ENCODE measurements around the gene CD207.

Gene CD207

DNA sequence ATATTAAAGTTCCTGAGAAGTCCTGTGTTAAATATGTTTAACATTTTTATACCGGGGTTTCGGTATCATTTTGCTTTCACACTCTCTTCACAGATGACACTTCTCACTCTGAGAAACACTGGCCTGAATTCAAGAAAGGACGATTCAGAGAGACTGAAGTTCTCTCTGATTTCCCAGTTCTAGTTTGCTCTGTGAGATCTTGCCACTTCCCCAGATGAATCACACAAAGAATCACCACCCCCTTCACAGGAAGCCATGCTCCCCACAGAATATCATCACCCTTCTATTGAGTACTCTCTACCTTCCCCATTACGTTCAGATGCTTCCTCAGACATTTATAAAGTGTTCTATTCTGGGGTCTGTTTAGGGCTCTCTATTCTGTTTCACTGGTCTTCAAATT lies 16.1 kb upstream of the CD207 start:
- Histone ChIP-seq H3K27ac (ENCODE audit: low read depth, low read length) (no peak overlapping the region), H3K27me3 (ENCODE audit: control insufficient read depth, insufficient read depth, low read length) (peaks cover 3% of the 10 kb centered on the region; the same call in 1 of the 2 replicates), H3K9me3 (ENCODE audit: control insufficient read depth, insufficient read depth, low read length) (no peaks in the 10 kb centered on the region), H3K4me3 (ENCODE audit: low read depth, low read length) (no peak overlapping the region), H3K9ac (ENCODE audit: low read depth, low read length) (no peak overlapping the region), H3K36me3 (ENCODE audit: control insufficient read depth, insufficient read depth, low read length) (no peaks in the 10 kb centered on the region), H3K4me1 (ENCODE audit: control insufficient read depth, insufficient read depth, low read length) (no peaks in the 10 kb centered on the region)

DNA sequence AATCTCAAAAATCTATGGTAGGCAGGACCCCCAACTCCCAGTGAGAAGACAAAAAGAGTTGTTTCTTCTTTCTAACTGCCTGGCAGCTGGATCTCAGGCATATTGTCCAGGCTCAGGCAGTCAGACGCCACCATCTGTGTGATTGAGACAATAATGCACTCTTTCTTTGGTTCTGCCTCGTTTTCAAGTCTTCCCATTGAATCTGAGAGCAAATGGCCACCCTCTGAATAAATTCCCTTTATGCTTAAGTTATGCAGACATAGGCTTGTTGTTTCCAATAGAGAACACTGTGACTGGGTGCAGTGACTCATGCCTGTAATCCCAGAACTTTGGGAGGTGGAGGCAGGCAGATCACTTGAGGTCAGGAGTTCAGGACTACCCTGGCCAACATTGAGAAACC lies 15.3 kb upstream of the CD207 start:
- H3K4me1 ChIP-seq (ENCODE audit: control insufficient read depth, insufficient read depth, low read length), result no peaks in the 10 kb centered on the region
- H3K27me3 ChIP-seq (ENCODE audit: control insufficient read depth, insufficient read depth, low read length), result peaks cover 3% of the 10 kb centered on the region; the same call in 1 of the 2 replicates

DNA sequence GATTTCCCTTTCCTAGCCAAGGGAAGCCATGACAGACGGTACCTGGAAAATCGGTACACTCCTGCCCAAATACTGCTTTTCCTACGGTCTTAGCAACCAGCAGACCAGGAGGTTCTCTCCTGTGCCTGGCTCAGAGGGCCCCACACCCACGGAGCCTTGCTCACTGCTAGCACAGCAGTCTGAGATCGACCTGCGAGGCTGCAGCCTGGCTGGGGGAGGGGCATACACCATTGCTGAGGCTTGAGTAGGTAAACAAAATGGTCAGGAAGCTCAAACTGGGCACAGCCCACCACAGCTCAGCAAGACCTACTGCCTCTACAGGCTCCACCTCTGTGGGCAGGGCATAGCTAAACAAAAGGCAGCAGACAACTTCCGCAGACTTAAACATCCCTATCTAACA lies 6.8 kb upstream of the CD207 start:
- Histone ChIP-seq H3K9me3 (ENCODE audit: control insufficient read depth, insufficient read depth, low read length) (no peaks in the 10 kb centered on the region), H3K4me3 (ENCODE audit: low read depth, low read length) (no peak overlapping the region), H3K27ac (ENCODE audit: low read depth, low read length) (no peak overlapping the region), H3K9ac (ENCODE audit: low read depth, low read length) (no peak overlapping the region), H3K27me3 (ENCODE audit: control insufficient read depth, insufficient read depth, low read length) (no peaks in the 10 kb centered on the region), H3K36me3 (ENCODE audit: control insufficient read depth, insufficient read depth, low read length) (no peaks in the 10 kb centered on the region), H3K4me1 (ENCODE audit: control insufficient read depth, insufficient read depth, low read length) (no peaks in the 10 kb centered on the region)

More for the DNA sequence above, 15.3 kb upstream of the CD207 start:
- Histone ChIP-seq H3K9me3 (ENCODE audit: control insufficient read depth, insufficient read depth, low read length) (no peaks in the 10 kb centered on the region), H3K27ac (ENCODE audit: low read depth, low read length) (no peak overlapping the region), H3K9ac (ENCODE audit: low read depth, low read length) (no peak overlapping the region), H3K36me3 (ENCODE audit: control insufficient read depth, insufficient read depth, low read length) (no peaks in the 10 kb centered on the region), H3K4me3 (ENCODE audit: low read depth, low read length) (no peak overlapping the region)

DNA sequence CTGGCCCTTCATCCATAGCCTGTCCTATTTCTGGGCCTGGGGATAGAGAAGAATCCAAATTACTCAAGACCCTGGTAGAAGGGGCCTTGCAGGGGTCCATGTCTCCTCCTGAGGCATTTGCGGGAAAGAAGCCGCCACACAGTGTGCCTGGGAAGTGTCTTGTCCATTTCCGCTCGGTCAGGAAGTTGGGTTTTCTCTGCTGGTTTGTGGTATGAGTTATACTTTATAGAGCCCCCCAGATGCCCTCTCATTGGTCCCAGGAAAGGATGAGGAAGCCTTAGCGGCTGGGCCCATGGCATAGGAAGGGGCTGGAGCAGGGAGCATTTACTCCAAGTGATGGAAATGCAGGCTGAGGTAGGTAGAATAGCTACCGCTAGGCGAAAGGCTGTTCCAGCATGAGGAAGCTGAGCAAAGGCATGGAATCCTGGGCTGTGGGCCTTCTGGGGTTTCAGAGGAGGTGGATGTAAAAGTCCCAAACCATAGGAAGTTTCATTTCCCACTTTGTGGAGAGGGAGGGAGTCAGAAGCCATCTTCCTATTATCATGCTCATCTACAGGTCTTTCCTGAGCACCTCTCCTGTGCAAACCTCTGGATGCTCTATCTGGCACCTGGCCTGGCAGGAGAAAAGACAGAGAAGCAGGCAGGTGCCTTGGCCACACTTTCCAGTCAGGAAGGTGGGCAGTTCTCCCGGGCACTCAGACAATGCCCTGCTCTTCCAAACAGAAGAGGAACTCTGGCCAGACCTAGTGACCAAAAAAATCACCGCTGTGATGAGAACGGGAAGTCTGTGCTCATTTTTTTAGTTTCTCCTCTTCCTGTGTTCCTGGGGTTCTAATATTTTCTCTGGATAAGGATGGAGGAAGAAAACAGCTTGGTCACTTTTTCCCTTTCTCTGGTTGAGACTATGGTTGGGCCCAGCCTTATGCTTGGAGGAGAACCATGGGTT lies 2.6 kb upstream of the CD207 start:
- Histone ChIP-seq H3K4me3 (ENCODE audit: low read depth, low read length) (no peak overlapping the region), H3K4me1 (ENCODE audit: control insufficient read depth, insufficient read depth, low read length) (no peaks in the 10 kb centered on the region), H3K27ac (ENCODE audit: low read depth, low read length) (no peak overlapping the region), H3K27me3 (ENCODE audit: control insufficient read depth, insufficient read depth, low read length) (no peaks in the 10 kb centered on the region), H3K36me3 (ENCODE audit: control insufficient read depth, insufficient read depth, low read length) (no peaks in the 10 kb centered on the region), H3K9ac (ENCODE audit: low read depth, low read length) (no peak overlapping the region), H3K9me3 (ENCODE audit: control insufficient read depth, insufficient read depth, low read length) (no peaks in the 10 kb centered on the region)

DNA sequence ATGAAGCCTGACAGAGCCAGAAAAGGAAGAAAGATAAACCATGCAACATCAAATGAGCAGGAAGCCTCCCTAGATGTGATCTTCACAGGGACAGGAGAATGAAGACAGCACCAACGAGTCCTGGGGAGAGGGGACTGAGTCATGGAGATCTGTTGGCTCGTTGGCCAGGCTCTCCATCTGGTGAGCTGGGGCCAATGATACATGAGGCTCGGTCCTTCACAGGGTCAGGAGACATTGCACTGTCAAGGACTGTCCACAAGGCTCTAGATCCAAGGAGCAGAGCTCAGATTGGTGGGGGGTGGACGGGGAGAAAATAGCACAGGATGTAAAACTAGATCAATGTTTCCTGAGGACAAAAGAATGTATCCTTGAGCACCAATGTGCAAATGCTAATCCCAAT lies 735 bp downstream of the CD207 start:
- Histone ChIP-seq H3K27me3 (ENCODE audit: control insufficient read depth, insufficient read depth, low read length) (no peaks in the 10 kb centered on the region), H3K36me3 (ENCODE audit: control insufficient read depth, insufficient read depth, low read length) (no peaks in the 10 kb centered on the region), H3K27ac (ENCODE audit: low read depth, low read length) (no peak overlapping the region), H3K9me3 (ENCODE audit: control insufficient read depth, insufficient read depth, low read length) (no peaks in the 10 kb centered on the region), H3K4me3 (ENCODE audit: low read depth, low read length) (no peak overlapping the region), H3K9ac (ENCODE audit: low read depth, low read length) (no peak overlapping the region), H3K4me1 (ENCODE audit: control insufficient read depth, insufficient read depth, low read length) (no peaks in the 10 kb centered on the region)

DNA sequence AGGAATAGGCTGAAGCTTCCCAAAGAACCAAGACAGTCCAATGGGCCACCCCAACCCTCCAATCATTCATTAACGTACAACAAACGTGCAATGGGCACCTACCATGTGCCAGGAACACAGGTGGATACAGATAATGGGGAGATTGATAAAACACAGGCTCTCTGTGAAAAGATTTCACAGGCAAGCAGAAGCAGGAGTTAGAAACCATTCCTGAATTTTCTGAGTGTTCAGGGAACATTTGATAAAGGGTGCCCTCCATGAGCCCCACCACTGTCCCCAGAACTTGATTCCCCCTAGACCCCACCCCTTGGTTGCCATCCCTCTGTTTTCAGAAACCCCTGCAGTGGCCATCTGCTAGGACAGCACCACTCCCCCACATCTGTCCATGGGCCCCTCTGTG lies 1.5 kb downstream of the CD207 start:
- H3K4me3 ChIP-seq (ENCODE audit: low read depth, low read length), result no peak overlapping the region
- H3K27ac ChIP-seq (ENCODE audit: low read depth, low read length), result no peak overlapping the region
- no peaks in the 10 kb centered on the region for H3K36me3 ChIP-seq (ENCODE audit: control insufficient read depth, insufficient read depth, low read length)
- no peaks in the 10 kb centered on the region for H3K27me3 ChIP-seq (ENCODE audit: control insufficient read depth, insufficient read depth, low read length)
- H3K9me3 ChIP-seq (ENCODE audit: control insufficient read depth, insufficient read depth, low read length), result no peaks in the 10 kb centered on the region
- H3K9ac ChIP-seq (ENCODE audit: low read depth, low read length), result no peak overlapping the region
- no peaks in the 10 kb centered on the region for H3K4me1 ChIP-seq (ENCODE audit: control insufficient read depth, insufficient read depth, low read length)

DNA sequence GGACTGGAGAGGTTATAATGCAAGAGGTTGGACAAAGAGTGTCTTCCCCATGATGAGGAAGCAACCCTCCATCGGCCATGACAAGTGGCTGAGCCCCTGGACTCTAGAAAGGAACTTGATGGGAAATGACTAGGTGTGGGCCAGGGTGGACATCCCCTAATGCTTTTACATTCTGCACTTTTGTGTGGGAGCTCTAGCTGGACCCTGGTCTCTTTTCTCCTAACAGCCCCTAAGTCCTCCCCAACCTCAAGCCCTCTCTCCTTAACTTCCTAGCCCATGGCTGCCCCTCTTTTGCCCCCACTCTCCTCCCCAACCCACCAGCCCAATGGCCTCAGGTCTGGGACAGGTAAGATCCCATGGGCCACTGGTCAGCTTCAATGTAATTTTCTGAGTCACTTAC lies 2.4 kb downstream of the CD207 start:
- Histone ChIP-seq H3K4me3 (ENCODE audit: low read depth, low read length) (no peak overlapping the region), H3K27ac (ENCODE audit: low read depth, low read length) (no peak overlapping the region), H3K4me1 (ENCODE audit: control insufficient read depth, insufficient read depth, low read length) (peaks cover 1% of the 10 kb centered on the region), H3K27me3 (ENCODE audit: control insufficient read depth, insufficient read depth, low read length) (no peaks in the 10 kb centered on the region), H3K36me3 (ENCODE audit: control insufficient read depth, insufficient read depth, low read length) (no peaks in the 10 kb centered on the region), H3K9me3 (ENCODE audit: control insufficient read depth, insufficient read depth, low read length) (no peaks in the 10 kb centered on the region), H3K9ac (ENCODE audit: low read depth, low read length) (no peak overlapping the region)

DNA sequence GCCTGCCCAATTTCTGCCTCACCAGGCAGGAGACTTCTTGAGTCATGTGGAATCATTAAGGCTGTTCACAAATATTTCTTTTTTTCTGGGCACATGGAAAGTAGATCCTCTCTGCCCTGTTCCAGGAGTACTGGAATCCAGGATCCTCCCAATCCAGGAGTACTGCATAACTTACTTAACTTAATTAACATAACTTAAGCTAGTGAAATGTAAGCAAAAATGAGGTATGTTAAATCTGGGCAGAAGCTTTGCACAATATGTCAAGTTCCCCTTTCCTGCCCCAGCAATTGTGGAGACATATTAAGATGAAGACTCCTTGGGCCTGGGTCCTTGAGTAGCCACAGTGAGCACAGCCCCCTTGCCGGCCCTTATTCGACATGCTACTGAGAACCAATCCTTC lies 3.2 kb downstream of the CD207 start:
- no peaks in the 10 kb centered on the region for H3K36me3 ChIP-seq (ENCODE audit: control insufficient read depth, insufficient read depth, low read length)
- no peaks in the 10 kb centered on the region for H3K27me3 ChIP-seq (ENCODE audit: control insufficient read depth, insufficient read depth, low read length)
- H3K9ac ChIP-seq (ENCODE audit: low read depth, low read length), result no peak overlapping the region
- H3K4me1 ChIP-seq (ENCODE audit: control insufficient read depth, insufficient read depth, low read length), result peaks cover 5% of the 10 kb centered on the region
- H3K9me3 ChIP-seq (ENCODE audit: control insufficient read depth, insufficient read depth, low read length), result no peaks in the 10 kb centered on the region
- no peak overlapping the region for H3K4me3 ChIP-seq (ENCODE audit: low read depth, low read length)
- no peak overlapping the region for H3K27ac ChIP-seq (ENCODE audit: low read depth, low read length)

DNA sequence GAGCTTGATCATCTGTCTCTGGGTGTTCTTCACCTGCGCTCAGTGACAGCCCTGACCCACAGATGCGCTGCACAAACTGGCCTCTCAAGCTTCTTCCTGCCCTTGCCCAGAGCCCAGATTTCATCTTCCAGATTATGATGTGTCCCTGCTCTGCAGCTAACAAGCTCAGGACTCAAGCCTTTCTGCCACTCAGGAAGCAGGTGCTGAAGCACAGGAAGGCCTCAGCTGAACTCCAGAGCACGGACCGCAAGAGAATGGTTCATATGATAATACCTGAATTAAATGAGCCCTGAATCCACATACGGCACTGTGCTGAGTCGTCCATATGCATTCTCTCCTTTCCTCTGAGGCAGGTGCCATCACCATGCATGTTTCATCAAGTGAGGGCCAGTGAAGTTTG lies 3.8 kb downstream of the CD207 start:
- Histone ChIP-seq H3K4me3 (ENCODE audit: low read depth, low read length) (no peak overlapping the region), H3K27me3 (ENCODE audit: control insufficient read depth, insufficient read depth, low read length) (no peaks in the 10 kb centered on the region), H3K4me1 (ENCODE audit: control insufficient read depth, insufficient read depth, low read length) (peaks cover 5% of the 10 kb centered on the region), H3K27ac (ENCODE audit: low read depth, low read length) (no peak overlapping the region), H3K9me3 (ENCODE audit: control insufficient read depth, insufficient read depth, low read length) (no peaks in the 10 kb centered on the region), H3K9ac (ENCODE audit: low read depth, low read length) (no peak overlapping the region), H3K36me3 (ENCODE audit: control insufficient read depth, insufficient read depth, low read length) (no peaks in the 10 kb centered on the region)

DNA sequence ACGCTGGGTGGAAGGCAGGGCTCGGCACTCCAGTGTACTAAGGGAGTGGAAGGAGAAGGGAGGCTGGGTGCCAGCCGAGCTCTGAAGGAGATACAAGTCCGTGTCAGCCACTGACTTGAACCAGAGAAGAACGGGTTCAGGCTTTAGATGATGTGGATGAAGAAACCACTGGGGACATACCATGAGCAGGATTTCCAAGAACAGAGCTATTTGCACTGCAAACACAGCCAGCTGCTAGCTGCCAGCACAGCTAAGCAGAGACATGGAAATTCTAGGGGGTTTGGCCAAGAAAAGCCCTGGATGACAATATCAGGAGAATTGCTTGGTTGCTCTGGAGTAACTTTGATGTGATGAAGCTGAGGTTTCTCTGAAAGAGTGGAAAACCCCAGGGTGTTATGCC lies 5.2 kb downstream of the CD207 start:
- Histone ChIP-seq H3K27me3 (ENCODE audit: control insufficient read depth, insufficient read depth, low read length) (no peaks in the 10 kb centered on the region), H3K36me3 (ENCODE audit: control insufficient read depth, insufficient read depth, low read length) (no peaks in the 10 kb centered on the region), H3K4me1 (ENCODE audit: control insufficient read depth, insufficient read depth, low read length) (peaks cover 5% of the 10 kb centered on the region), H3K27ac (ENCODE audit: low read depth, low read length) (no peak overlapping the region), H3K9me3 (ENCODE audit: control insufficient read depth, insufficient read depth, low read length) (no peaks in the 10 kb centered on the region), H3K4me3 (ENCODE audit: low read depth, low read length) (no peak overlapping the region), H3K9ac (ENCODE audit: low read depth, low read length) (no peak overlapping the region)

DNA sequence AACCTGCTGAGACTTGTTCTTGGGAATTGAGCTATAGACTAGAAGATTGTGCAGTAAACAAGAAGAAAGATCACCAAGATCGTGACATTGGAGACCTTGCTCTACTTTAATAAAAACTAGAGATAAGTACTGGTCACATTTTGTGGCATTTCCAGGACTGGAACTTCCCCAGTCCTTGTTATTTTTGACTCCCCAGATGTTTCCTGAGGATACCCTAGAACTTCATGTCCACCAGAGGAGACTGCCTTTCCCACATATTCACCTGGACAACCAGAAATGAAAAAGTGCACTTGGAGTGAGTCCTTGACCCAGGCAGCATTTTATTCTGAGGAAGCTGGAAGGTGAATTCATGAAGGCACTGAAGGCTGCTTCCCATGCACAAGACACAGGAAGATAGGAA lies 5.7 kb downstream of the CD207 start:
- Histone ChIP-seq H3K27me3 (ENCODE audit: control insufficient read depth, insufficient read depth, low read length) (no peaks in the 10 kb centered on the region), H3K4me1 (ENCODE audit: control insufficient read depth, insufficient read depth, low read length) (peaks cover 5% of the 10 kb centered on the region), H3K9ac (ENCODE audit: low read depth, low read length) (no peak overlapping the region), H3K4me3 (ENCODE audit: low read depth, low read length) (no peak overlapping the region), H3K27ac (ENCODE audit: low read depth, low read length) (no peak overlapping the region), H3K9me3 (ENCODE audit: control insufficient read depth, insufficient read depth, low read length) (no peaks in the 10 kb centered on the region), H3K36me3 (ENCODE audit: control insufficient read depth, insufficient read depth, low read length) (no peaks in the 10 kb centered on the region)
